ENCODE measurements around the gene SLC9A5.

SLC9A5 gene

DNA sequence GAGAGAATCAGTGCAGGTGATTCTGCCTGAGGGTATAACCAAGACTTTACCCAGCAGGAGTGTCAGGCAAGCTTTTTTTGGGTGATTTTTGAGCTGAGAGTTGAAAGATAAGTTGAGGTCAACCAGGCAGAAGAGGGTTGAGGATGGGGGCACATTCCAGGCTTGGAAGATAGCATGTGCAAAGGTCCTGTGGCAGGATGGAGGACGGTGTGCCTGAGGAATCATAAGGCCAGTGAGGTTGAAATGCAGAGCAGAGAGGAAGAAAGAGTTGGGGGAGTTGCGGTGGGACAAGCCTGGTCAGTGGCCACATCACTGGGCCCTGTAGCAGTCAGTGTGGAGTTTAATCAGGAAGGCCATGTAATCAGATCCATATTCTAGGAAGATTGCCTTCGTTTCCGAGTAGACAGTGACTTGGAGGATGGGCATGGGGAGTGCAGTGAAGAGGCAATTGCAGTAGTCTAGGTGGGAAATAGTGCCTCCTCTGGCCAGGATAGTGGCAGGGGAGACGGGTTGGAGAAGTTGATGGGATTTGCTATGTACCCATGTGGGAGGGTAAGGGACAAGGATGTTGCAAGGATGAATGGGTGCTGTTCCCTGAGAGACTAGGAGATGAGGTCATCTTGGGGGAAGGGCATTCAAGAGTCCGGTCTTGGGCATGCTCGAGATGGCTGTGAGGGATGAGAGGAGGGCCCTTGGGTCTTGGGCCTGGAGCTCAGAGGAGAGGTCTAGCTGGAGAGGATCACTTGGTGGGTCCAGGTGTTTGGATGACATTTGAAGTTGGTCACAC lies 34.5 kb downstream of the SLC9A5 start:
- no peak for DNase-seq (ENCODE audit: low read depth)

- no peak for DNase-seq (ENCODE audit: low read depth)
Observed at GRCh38 chr16:67283826-67284555, 35.2 kb downstream of the SLC9A5 start.

DNA sequence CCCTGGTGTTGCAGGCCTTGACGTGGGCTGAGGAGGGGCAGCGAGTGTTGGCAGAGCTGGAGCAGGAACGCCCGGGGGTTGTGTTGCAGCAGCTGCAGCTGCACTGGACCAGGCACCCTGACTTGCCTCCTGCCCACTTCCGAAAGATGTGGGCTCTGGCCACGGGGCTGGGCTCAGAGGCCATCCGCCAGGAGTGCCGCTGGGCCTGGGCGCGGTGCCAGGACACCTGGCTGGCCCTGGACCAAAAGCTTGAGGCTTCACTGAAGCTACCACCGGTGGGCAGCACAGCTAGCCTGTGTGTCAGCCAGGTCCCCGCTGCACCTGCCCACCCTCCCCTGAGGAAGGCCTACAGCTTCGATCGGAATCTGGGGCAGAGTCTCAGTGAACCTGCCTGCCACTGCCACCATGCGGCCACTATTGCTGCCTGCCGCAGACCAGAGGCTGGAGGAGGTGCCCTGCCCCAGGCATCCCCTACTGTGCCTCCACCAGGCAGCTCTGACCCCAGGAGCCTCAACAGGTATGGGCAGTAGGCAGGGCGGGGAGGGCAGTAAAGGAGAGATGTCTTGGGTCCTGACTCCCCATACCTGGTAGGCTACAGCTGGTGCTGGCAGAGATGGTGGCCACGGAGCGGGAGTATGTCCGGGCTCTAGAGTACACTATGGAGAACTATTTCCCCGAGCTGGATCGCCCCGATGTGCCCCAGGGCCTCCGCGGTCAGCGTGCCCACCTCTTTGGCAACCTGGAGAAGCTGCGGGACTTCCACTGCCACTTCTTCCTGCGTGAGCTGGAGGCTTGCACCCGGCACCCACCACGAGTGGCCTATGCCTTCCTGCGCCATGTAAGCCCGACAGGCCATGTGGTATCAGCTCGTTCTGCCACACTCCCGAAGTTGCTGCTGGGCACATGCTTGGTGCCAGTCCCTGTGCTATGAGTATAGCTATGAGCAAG lies 36.2 kb downstream of the SLC9A5 start:
- DNase-seq (ENCODE audit: low read depth) = no peak

GRCh38 chr16:67286441-67287235 lies 37.9 kb downstream of the SLC9A5 start:
- no peak for DNase-seq (ENCODE audit: low read depth)

DNA sequence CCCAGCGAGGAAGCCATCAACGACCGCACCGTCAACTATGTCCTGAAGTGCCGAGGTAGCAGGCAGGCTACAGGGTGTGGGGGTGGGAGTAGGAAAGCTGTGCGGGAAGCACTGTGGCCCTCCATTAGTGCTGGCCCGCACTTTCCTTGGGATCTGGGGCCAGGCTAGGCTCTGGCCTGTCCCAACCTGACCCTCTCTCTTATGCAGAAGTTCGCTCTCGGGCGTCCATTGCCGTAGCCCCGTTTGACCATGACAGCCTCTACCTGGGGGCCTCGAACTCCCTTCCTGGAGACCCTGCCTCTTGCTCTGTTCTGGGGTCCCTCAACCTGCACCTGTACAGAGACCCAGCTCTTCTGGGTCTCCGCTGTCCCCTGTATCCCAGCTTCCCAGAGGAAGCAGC lies 39.2 kb downstream of the SLC9A5 start:
- no peak for DNase-seq (ENCODE audit: low read depth)

GRCh38 chr16:67291461-67291860 lies 42.7 kb downstream of the SLC9A5 start:
- no peak for DNase-seq (ENCODE audit: low read depth)

DNA sequence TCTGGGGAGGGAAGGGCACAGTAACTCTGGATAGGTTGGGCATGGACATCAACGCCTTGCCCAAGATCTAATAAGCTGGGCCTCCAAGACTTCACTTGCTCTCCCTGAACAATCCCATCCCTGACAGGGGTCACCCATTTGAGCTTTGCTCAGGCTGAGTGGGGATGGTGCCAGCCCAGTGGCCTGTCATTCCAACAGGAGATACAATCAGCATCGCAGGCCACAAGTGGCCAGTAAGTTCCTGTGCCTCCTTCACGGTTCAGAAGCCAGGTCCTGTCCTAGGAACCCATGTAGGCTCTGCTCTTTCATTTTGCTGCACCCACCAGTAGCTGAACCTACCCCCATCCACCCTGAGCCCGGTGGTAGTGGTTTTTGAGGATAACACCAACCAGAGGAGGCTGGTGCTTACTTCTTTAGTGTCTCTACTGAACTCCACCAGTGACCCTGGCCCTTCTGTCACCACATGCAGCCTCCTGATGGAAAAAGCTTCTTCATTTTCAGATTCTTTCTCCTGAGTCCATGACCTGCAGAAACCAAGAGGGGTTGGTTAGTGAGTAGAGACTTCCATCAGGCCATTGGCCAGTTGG lies 45.5 kb downstream of the SLC9A5 start:
- no peak for DNase-seq (ENCODE audit: low read depth)

DNA sequence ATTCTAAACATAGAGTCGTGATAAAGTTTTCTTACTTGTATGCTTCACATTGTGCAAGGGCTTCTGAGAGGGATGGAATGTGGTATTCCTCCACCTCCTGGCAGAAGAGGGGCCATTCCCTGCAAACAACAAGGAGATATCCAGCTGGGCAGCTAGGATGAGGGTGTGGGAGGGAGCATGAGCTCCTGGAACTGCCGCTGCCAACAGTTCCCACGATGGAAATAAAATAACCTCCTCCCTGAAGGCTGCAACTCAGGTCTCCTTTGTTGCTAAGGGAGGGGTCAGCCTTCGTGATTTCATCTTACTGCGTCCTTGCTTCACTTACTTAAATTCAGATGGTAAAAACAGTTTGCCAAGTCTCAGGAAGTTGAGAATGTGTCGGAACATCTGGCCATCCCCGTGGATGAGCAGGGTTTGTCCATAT lies 46.2 kb downstream of the SLC9A5 start:
- DNase-seq (ENCODE audit: low read depth) = no peak

GRCh38 chr16:67296420-67296819 lies 47.6 kb downstream of the SLC9A5 start:
- no peak for DNase-seq (ENCODE audit: low read depth)

- DNase-seq (ENCODE audit: low read depth) = no peak
Observed at GRCh38 chr16:67298277-67298676, 49.5 kb downstream of the SLC9A5 start.

DNA sequence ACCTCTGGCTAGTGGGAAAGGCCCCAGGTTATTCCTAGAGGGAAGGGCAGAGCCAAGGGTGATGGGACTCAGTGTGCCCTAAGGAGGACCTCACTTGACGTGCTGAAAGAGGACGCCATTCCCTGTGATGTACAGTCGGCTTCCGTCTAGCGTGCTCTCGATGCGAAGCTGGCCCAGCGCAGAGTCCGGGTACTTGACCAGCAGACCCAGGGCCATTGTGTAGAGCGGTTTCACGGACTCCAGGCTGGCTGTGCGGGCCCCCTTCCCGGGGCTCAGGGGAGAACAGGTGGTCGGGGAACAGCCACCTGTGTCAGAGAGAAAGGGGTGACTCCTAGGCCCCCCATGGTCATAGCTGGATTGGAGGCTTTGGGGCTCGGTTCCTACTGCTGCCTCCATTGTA lies 50.5 kb downstream of the SLC9A5 start:
- DNase-seq (ENCODE audit: low read depth) = no peak

DNA sequence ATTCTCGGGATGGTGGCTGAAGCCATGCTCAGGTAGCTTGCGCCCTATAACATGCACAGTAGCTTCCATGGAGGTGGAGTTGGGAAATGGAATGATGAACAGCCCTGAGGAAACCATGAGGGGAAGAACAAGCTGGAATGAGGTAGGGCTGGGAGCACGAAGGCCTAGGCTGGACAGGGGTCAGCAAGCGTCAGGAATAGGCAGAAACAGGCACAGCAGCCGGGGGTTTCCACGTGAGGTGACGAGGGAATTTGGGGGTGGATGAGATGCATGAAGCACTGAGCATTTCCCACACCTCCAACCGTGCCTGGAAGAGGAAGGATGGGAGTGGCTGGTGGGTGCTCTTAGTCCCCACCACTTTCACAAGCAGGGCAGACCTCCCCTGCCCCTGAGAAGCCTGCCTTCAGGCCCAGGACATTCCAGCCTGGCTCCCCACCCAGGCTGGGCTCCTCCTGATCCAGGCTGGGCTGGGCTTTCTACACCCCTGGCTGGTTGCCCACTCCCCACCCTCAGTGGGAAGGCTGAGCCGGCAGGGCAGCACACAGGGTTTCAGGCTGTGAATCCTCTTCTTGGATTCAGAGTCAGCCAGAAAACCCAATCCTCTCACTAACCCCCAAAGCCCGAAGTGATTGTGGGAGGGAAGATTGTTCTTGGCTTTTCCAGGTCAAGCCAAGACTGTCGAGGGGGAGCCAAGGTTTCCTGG lies 52.5 kb downstream of the SLC9A5 start:
- DNase-seq (ENCODE audit: low read depth) = no peak

DNA sequence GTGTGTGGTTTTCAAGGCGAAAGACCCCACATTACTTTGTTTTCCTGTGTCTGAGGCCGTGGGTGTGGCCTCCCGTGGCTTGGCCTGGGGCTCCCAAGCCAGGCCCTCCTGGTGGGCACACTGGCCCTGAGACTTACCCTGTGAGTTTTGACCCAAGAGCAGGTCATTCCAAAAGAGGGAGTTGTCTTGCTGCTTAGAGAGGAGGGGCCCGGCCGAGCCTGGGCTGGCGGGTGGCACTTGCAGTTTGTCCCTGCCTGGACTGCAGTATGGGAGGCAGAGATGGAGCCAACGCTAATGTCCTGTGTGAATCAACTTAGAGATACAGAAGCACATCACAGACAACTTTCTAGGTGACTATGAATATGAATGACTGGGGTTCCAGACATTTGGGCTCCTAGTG lies 53.3 kb downstream of the SLC9A5 start:
- no peak for DNase-seq (ENCODE audit: low read depth)

DNA sequence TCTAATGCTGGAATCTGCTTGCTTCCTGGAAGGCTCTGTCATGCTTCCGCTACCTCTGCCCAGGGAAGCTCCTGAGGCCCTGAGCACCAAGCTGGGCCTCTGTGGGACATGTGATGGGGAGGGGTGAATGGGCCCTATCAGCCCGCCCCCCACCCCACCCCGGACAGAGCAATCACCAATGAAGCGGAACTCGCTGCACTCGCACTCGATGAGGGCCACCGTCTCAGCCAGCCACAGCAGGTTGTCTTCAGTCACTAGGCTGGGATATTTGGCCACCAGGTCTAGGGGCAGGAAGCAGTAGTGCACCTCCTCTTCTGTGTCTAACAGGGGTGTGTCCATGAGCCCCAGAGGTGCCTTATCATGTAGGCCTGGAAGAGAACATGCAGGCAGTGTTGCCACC lies 54.2 kb downstream of the SLC9A5 start:
- DNase-seq (ENCODE audit: low read depth) = no peak

DNA sequence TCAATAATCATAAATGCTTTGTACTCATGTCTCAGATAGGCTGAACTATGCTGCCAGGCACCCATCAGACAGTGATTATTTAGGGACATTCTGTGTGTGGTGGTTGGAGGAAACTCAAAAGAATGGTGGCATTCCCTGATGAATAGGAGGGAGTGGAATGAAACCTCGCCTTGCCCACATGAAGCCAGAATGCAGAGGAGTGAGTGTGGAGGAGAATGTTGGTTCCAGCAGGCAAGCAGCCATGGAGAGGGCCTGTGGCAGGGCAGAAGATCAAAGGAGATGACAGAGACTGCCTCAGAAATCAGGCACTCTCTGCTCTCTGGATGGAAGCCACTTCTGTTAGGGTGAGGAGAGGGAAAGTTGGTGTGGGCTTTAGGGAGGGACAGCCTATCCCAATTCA lies 55.2 kb downstream of the SLC9A5 start:
- no peak for DNase-seq (ENCODE audit: low read depth)

DNA sequence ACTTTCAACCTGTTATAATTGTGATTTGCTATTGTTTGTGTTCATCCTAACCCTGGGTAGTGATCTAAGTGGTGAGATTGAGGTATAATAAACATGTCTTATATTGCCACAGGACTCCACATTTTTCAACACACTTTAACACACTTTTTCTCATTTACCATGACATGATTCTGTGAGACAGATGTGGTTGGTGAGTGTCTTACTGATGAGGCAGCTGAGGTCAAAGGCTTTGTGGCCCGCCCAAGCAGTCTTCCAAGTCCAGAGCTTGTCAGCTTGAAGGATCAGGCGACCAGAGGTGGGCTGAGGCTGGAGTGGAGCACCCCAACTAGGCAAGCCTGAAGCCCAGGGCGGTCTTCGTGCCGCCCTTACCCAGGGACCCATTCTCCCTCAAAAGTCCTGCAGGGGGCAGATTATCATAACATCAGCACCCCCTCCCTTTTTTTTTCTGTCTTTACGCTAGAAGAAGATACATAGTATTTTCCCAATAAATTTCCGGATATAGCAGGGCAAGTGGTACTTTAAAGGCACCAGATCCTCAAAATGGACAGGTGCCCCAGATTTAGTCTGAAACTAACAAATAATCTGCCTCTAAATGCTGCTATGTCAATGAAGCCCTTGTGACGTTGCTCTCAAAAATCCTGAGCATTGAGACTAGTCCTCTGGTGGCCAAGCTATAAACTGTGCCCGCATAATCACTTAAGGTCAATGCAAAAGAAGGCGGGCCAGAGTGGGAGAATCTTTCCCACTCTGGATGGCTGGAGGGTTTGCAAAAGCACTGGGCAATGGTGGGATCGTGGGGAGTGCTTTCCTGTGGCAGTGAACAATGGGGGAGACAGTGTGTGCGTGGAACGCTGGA lies 56.7 kb downstream of the SLC9A5 start:
- no peak for DNase-seq (ENCODE audit: low read depth)

DNA sequence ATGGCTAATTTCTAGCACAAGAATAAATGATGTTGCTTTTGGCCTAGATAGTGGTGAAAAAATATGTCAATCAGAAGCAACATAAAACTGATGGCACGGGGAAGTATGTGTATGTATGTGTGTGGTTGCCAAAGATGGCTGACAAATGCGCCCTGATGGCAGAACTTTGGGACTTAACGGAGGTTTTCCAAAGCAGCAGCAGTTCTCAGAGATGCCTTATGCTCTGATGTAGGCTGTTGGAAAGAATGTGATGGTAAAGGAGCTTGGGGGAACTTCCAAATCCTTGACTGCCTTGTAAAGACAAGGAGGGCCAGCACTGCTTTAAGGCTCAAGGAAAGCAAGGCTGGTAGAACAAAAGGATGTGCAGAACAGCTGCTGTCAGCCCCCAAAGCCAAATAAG lies 61.8 kb downstream of the SLC9A5 start:
- DNase-seq (ENCODE audit: low read depth) = no peak

DNA sequence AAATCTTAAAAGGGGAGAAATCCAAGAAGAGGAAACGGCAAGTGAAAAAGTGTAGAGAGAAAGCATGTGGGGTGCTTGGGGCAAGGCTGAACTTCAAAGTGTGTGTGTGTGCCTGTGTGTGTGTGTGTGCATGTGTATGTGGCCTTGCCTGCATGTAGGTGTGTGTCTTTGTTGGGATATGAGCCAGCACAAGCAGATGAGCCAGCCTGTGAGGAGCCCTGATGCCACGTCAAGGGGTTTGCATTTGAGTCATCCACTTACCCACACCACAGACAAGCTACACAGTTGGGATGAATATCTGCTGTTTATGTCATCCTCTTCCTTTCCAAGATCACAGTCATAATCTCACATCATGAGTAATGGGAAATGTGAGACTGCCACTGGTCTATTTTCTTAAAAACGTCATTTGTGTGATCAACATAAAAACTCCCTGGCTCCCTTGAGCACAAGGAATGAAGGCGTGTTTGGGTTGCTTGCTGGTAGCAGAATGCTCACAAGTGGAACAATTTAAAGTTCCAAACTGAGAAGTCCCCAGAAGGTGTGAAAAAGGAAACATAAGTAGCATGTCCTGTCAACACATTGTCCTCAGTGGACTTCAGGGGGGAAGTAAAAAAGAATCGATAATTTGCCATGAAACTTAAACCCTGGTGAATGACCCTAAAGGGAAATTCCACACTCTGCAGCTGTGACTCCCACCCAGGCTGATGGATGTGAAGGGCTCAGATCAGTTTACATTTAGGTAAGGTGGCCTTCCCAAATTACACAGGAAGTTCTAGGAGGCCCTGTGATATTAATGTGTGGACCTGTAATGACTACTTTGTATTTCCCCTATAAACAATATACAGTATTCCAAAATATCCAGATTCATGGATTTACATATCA lies 63.1 kb downstream of the SLC9A5 start:
- peak; percentile 52 for DNase-seq (ENCODE audit: low read depth)

- no peak for DNase-seq (ENCODE audit: low read depth)
Observed at GRCh38 chr16:67312719-67313118, 63.9 kb downstream of the SLC9A5 start.

Data from stimulated activated CD8-positive, alpha-beta memory T cell treated with anti-CD3 and anti-CD28 coated beads, Interleukin-7, amount 100 ng/mL, for 24 hours (primary cell).